Stomach (tissue), 9 donors: ENCODE measurements around the gene SPSB4. TPM values are rescaled to one million over a fixed set of nuclear protein-coding genes. Genes with fewer than 3 reads are reported as not detected.

Source experiments
- DNase-seq, 2 donors: peaks; one replicate each; pipeline versions ENCODE4 v3.0.0 to v3.0.0-alpha.2; 2013 to 2019
- H3K27ac ChIP-seq, 5 donors: fragments of 200-600 bp in 4 of 5; sonication (generic) in 4 of 5; one replicate each; pipeline ENCODE4 v1.5.1; 2013 to 2019; ENCODE audit warnings: mild to moderate bottlenecking in 1 of 5, moderate library complexity in 1 of 5
- H3K27me3 ChIP-seq, 3 donors: fragments of 200-600 bp; sonication (generic); one replicate each; pipeline ENCODE4 v1.5.1; 2017 to 2019; ENCODE audit warnings: mixed run types in 1 of 3
- H3K36me3 ChIP-seq, 4 donors: fragments of 200-600 bp; sonication (generic); 1 replicate in 3 of 4; 2 replicates in 1 of 4; pipeline ENCODE4 v1.5.1; 2016 to 2019
- H3K4me1 ChIP-seq, 4 donors: fragments of 200-600 bp; sonication (generic); one replicate each; pipeline ENCODE4 v1.5.1; 2016 to 2019
- H3K4me3 ChIP-seq, 4 donors: fragments of 200-600 bp; sonication (generic) in 3 of 4; one replicate each; pipeline ENCODE4 v1.5.1; 2016 to 2019; ENCODE audit warnings: mild to moderate bottlenecking in 1 of 4
- H3K9me3 ChIP-seq, 4 donors: fragments of 200-600 bp; sonication (generic); one replicate each; pipeline ENCODE4 v1.5.1; 2016 to 2019
- CTCF ChIP-seq, 7 experiments: fragments of 450-650 bp in 4 of 7; fragments of 200-600 bp in 3 of 7; sonication (generic) in 3 of 7; IDR thresholded peaks; one replicate each; pipeline ENCODE4 v1.5.1; 2016 to 2019; ENCODE audit warnings: antibody characterized with exemption in 7 of 7, control low read depth in 2 of 7, mild to moderate bottlenecking in 1 of 7
- EP300 ChIP-seq: sonication (generic); formaldehyde crosslinking; IDR thresholded peaks from one replicate; pipeline ENCODE4 v1.6.1; 2017; ENCODE audit warnings: antibody characterized with exemption
- POLR2A ChIP-seq, 4 donors: fragments of 450-650 bp; IDR thresholded peaks; one replicate each; pipeline ENCODE4 v1.6.1; 2016; ENCODE audit warnings: antibody characterized with exemption in 4 of 4, control low read depth in 2 of 4, mild to moderate bottlenecking in 1 of 4, moderate library complexity in 1 of 4
- POLR2AphosphoS5 ChIP-seq, 3 donors: sonication (generic); formaldehyde crosslinking; IDR thresholded peaks; one replicate each; pipeline ENCODE4 v1.6.1; 2016; ENCODE audit warnings: antibody characterized with exemption in 3 of 3
- WGBS, 5 donors: extraction: QIAGEN DNeasy Blood & Tissue Kit in 3 of 5; methylation state at CpG; one replicate each; pipeline versions ENCODE4 v1.1.5 to v1.1.7; 2013 to 2018; 5-methylcytosine and 5-hydroxymethylcytosine counted together
- intact Hi-C: fragments of 100-400 bp; cut with DNase I; formaldehyde crosslinking; loops from one replicate; pipeline ENCODE4 v1.15.1; 2023; ENCODE audit warnings: low total_unique reads
- polyA plus RNA-seq, 3 donors: library from polyadenylated mRNA; stranded (reverse); fragments of 200-250 nt; gene quantifications; one replicate each; pipeline ENCODE4 v1.2.3, GENCODE V29; 2013
- total RNA-seq, 5 donors: library from RNA; depleted of rRNA; stranded (reverse); fragments of >200 nt; gene quantifications; one replicate each; pipeline versions ENCODE4 v1.1.0 to v1.2.3, GENCODE V29; 2014 to 2016
- donor health status: healthy with polysubstance abuse.
- donor health status: Bipolar disorder and iron deficiency.
- donor health status: healthy.

Gene SPSB4
- total and polyA plus RNA-seq, 8 donors: 0.05 to 2.4 (median 1.8) TPM; not detected in 5

GRCh38 chr3:141126661-141127343 lies 75.7 kb downstream of the SPSB4 start:
- TF ChIP-seq CTCF (IDR thresholded peaks at IDR 0.05): no peak
- TF ChIP-seq POLR2AphosphoS5 (IDR thresholded peaks at IDR 0.05): no peak
- no peak for TF ChIP-seq POLR2A (IDR thresholded peaks at IDR 0.05)
- TF ChIP-seq EP300: no peak
- no peak overlapping the region for H3K4me3 ChIP-seq
- peaks cover 0 to 9% (median 8%) of the 10 kb centered on the region in 3 donors for H3K27me3 ChIP-seq
- H3K4me1 ChIP-seq: no peaks in the 10 kb centered on the region
- no peak overlapping the region for H3K27ac ChIP-seq
- 86 to 92% (median 88%) methylated on average over 9 of the region's 9 CpGs for WGBS, 5 donors
- no peaks in the 10 kb centered on the region for H3K36me3 ChIP-seq
- intact Hi-C loops: no loop called here
- H3K9me3 ChIP-seq: no peaks in the 10 kb centered on the region
- no peak for DNase-seq

GRCh38 chr3:141127344-141128125 lies 76.4 kb downstream of the SPSB4 start:
- 70 to 75% (median 71%) methylated on average over 9 of the region's 9 CpGs for WGBS, 5 donors
- Histone ChIP-seq H3K4me1 (no peaks in the 10 kb centered on the region), H3K27ac (no peak overlapping the region), H3K27me3 (peaks cover 0 to 4% (median 3%) of the 10 kb centered on the region in 3 donors), H3K4me3 (no peak overlapping the region), H3K9me3 (no peaks in the 10 kb centered on the region), H3K36me3 (no peaks in the 10 kb centered on the region)
- no peak for TF ChIP-seq EP300
- no peak for TF ChIP-seq POLR2A (IDR thresholded peaks at IDR 0.05)
- TF ChIP-seq CTCF (IDR thresholded peaks at IDR 0.05): no peak
- TF ChIP-seq POLR2AphosphoS5 (IDR thresholded peaks at IDR 0.05): no peak
- peak in 1 of 2 donors; percentile 41 for DNase-seq
- intact Hi-C loops: no loop called here

GRCh38 chr3:141128126-141128777 lies 77.1 kb downstream of the SPSB4 start:
- intact Hi-C loops: no loop called here

More at GRCh38 chr3:141128126-141128777, 77.1 kb downstream of the SPSB4 start:
- H3K27ac ChIP-seq: no peak overlapping the region
- H3K4me3 ChIP-seq: no peak overlapping the region
- DNase-seq: no peak
- no peaks in the 10 kb centered on the region for H3K4me1 ChIP-seq
- 84 to 92% (median 86%) methylated on average over 5 of the region's 5 CpGs for whole genome bisulfite sequencing, 5 donors
- peaks cover 0 to 4% (median 0%) of the 10 kb centered on the region in 3 donors for H3K27me3 ChIP-seq
- H3K9me3 ChIP-seq: no peaks in the 10 kb centered on the region
- TF ChIP-seq POLR2AphosphoS5 (IDR thresholded peaks at IDR 0.05) (no peak), EP300 (no peak), POLR2A (IDR thresholded peaks at IDR 0.05) (no peak), CTCF (IDR thresholded peaks at IDR 0.05) (no peak)
- no peaks in the 10 kb centered on the region for H3K36me3 ChIP-seq
